ENCODE data around the gene GALT.

DNA sequence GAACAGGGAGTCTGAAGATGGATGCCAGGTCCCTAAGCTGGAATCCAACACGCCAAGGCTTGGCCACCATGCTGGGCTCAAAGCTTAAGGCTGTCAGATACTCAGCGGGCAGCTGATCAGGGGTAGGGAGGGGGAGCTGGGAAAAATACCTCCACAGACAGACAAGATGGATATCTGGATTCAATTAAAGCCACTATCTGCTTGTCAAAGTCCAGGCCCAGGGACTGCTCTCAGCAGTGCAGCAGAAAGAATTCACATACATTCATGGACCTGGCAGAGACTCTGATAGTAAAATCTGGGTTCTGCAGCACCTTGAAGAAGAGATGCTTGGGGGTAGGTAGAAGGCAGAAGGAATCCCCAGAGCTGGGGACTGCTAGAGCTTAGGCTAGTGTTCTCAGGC is 31.3 kb upstream of the GALT start:
- TF ChIP-seq CTCF (IDR thresholded peaks at IDR 0.05) (no peak), EZH2 (IDR thresholded peaks at IDR 0.05) (no peak)

Measured in neural progenitor cell (in vitro differentiated cells).